ENCODE results near the gene TCEA2.
"Not testable (repeated sequence)": the region's sequence is repeated elsewhere in the genome, so short reads cannot be mapped to it uniquely, and the experiment has no call there.

Gene TCEA2

DNA sequence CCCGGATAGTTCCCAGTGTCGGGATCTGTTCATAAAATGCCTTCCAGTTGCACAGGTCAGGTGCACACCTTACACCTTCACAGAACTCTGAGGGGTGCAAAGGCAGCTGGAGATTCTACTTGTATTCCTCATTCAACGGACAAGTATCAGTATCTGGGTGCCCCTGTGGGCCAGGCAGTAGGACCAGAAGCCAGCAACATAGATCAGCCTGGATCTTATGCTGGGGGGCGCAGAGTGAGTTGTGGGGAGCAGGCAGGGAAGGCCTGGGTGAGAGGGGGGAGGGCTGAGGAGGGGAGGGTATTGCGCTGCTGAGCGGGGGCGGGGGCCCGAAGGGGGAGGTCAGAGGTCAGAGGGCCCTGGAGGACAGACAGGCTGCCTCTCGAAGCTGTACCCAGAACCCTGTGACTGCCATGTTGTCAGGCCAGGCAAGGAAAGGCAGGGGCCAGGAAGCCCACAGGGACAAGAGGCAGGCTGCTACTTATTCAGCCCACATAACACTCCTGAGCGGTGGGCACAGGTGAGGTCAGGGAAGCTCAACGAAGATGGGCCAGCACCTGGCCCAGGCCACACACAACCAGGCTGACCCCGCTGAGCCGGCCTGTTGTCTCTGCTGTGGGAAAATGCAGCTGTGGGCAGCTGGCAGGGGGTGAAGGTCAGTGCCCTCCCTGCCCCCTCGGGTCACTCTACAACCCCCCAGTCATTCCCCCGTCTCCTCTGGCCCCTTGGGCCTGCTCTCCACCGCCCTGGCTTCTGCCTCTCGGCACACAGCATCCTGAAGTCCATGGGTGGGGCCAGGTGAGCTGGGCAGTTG, 18.0 kb downstream of the TCEA2 start:
- Histone ChIP-seq H3K4me3 (ENCODE audit: low read length) (no peak overlapping the region), H3K27ac (ENCODE audit: low read length) (no peak overlapping the region), H3K36me3 (ENCODE audit: control insufficient read depth, insufficient read depth, low read length) (no peaks in the 10 kb centered on the region), H3K4me1 (ENCODE audit: control insufficient read depth, insufficient read depth, low read length) (peaks cover 5% of the 10 kb centered on the region; the same call in 1 of the 2 replicates), H3K27me3 (ENCODE audit: control insufficient read depth, insufficient read depth, low read length) (peaks cover 10% of the 10 kb centered on the region; the same call in 1 of the 2 replicates), H3K9me3 (ENCODE audit: control insufficient read depth, insufficient read depth, low read length) (no peaks in the 10 kb centered on the region)
- WGBS (ENCODE audit: insufficient coverage, insufficient read length): no CpG with 5 or more reads among the region's 17 CpGs
- no peak for DNase-seq (ENCODE audit: low read depth, low spot score)

DNA sequence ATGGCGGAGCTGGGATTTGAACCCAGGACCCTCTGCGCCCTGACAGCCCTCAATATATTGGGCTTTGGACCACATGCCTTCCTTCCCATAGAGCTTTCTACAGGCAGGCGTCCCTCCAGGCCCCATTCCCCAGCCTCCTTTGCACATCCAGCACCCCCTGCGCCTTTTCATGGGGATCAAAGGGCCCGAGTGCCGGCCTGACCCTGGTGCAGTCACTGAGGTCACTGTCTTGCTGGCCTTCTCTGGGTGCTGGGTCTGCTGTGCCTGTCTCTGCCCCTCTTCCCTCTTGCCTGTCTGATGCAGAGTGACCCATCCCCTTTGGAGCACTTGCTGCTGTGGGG, 18.6 kb downstream of the TCEA2 start:
- peaks cover 10% of the 10 kb centered on the region; the same call in 1 of the 2 replicates for H3K27me3 ChIP-seq (ENCODE audit: control insufficient read depth, insufficient read depth, low read length)
- H3K27ac ChIP-seq (ENCODE audit: low read length): no peak overlapping the region
- no peak overlapping the region for H3K4me3 ChIP-seq (ENCODE audit: low read length)
- DNase-seq (ENCODE audit: low read depth, low spot score): no peak
- no peaks in the 10 kb centered on the region for H3K36me3 ChIP-seq (ENCODE audit: control insufficient read depth, insufficient read depth, low read length)
- no peaks in the 10 kb centered on the region for H3K9me3 ChIP-seq (ENCODE audit: control insufficient read depth, insufficient read depth, low read length)
- WGBS (ENCODE audit: insufficient coverage, insufficient read length): no CpG with 5 or more reads among the region's 6 CpGs
- peaks cover 5% of the 10 kb centered on the region; the same call in 1 of the 2 replicates for H3K4me1 ChIP-seq (ENCODE audit: control insufficient read depth, insufficient read depth, low read length)

DNA sequence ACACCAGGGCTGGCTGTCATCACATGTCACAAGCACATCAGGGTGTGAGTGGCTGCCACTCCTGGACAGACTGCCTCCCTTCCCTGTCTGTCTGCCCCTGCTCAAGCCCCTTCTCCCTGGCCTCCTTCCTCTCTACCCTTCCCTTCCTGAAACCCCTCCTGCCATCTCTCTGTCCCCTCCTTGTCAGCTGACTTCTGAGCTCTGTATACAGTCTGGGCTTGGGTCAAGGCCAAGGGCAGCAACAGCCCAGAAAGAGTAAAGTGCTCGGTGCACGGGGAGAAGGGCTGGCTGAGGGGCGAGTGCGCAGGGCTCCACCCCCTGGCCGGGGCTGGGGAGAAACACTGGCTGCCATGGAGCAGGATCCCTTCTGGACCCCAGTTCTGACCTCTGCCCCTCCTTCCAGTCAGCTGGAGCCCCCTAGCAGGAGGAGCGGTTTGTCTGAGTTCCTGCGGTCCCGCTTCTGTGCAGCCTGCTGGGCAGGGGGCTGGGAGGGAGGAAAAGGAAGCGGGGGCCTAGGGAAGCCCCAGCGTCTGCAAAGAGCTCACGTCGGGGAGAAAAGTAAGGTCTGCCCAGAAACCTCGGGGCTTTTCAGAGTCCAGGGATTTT, 19.2 kb downstream of the TCEA2 start:
- no peak overlapping the region for H3K4me3 ChIP-seq (ENCODE audit: low read length)
- DNase-seq (ENCODE audit: low read depth, low spot score): no peak
- no CpG with 5 or more reads among the region's 13 CpGs for WGBS (ENCODE audit: insufficient coverage, insufficient read length)

DNA sequence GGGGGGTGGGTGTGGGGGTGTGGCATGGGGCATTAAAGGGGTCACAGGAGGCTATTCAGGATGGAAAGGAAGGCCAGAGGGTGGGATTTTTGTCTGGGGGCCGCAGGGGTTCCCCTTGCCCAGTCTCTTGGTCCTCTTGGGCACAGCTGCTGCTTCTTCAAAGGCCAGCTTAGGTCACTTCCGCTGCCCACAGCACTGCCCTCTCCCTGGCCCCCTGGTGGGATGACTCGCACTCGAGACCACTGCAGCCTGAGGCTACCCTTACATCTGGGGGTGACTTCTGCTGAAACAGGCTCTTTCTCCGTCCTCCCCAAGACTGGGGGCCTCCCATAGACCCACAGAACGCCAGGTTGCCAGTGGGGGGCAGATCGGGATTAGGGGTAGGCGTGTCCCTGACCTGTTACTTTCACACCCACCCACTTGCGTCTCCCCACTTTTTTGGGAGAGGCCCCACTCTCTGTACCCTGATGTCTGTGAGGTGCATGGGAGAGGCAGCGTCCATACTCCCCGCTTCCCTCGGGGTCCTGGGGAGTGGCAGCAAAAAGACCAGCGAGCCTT, 19.9 kb downstream of the TCEA2 start:
- Histone ChIP-seq H3K4me3 (ENCODE audit: low read length) (peak overlapping the region; percentile 35; the same call in 1 of the 2 replicates), H3K9me3 (ENCODE audit: control insufficient read depth, insufficient read depth, low read length) (no peaks in the 10 kb centered on the region), H3K4me1 (ENCODE audit: control insufficient read depth, insufficient read depth, low read length) (peaks cover 5% of the 10 kb centered on the region; the same call in 1 of the 2 replicates), H3K36me3 (ENCODE audit: control insufficient read depth, insufficient read depth, low read length) (no peaks in the 10 kb centered on the region), H3K27me3 (ENCODE audit: control insufficient read depth, insufficient read depth, low read length) (peaks cover 10% of the 10 kb centered on the region; the same call in 1 of the 2 replicates), H3K27ac (ENCODE audit: low read length) (no peak overlapping the region)
- no CpG with 5 or more reads among the region's 13 CpGs for WGBS (ENCODE audit: insufficient coverage, insufficient read length)
- DNase-seq (ENCODE audit: low read depth, low spot score): no peak

More for the DNA sequence above, 19.2 kb downstream of the TCEA2 start:
- Histone ChIP-seq H3K9me3 (ENCODE audit: control insufficient read depth, insufficient read depth, low read length) (no peaks in the 10 kb centered on the region), H3K27me3 (ENCODE audit: control insufficient read depth, insufficient read depth, low read length) (peaks cover 10% of the 10 kb centered on the region; the same call in 1 of the 2 replicates), H3K27ac (ENCODE audit: low read length) (no peak overlapping the region), H3K36me3 (ENCODE audit: control insufficient read depth, insufficient read depth, low read length) (no peaks in the 10 kb centered on the region), H3K4me1 (ENCODE audit: control insufficient read depth, insufficient read depth, low read length) (peaks cover 5% of the 10 kb centered on the region; the same call in 1 of the 2 replicates)

DNA sequence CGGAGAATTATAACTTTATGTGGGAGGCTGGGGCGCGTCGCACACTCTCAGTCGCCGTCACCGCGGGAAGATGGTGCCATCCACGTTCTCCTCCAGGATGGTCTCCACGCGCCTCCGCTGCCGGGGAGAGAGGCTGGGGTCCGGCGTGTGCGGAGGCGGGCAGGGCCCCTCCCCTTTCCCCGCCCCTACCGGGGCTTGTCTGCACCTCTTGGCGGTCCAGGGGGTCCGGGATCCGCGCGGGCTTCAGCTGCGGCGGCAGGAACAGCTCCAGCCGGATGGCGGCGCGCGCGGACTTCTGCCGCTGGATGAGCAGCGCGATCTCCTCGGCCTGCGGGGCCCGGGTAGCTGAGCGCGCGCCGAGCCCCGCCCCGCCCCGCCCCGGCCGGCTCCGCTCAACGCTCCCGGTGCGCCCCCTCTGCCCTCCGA, 20.4 kb downstream of the TCEA2 start:
- H3K9me3 ChIP-seq (ENCODE audit: control insufficient read depth, insufficient read depth, low read length): no peaks in the 10 kb centered on the region
- H3K4me1 ChIP-seq (ENCODE audit: control insufficient read depth, insufficient read depth, low read length): peaks cover 3% of the 10 kb centered on the region; the same call in 1 of the 2 replicates
- no peak for DNase-seq (ENCODE audit: low read depth, low spot score)
- no peak overlapping the region for H3K27ac ChIP-seq (ENCODE audit: low read length)
- WGBS (ENCODE audit: insufficient coverage, insufficient read length): no CpG with 5 or more reads among the region's 52 CpGs
- peak overlapping the region; percentile 35; the same call in 1 of the 2 replicates for H3K4me3 ChIP-seq (ENCODE audit: low read length)
- no peaks in the 10 kb centered on the region for H3K36me3 ChIP-seq (ENCODE audit: control insufficient read depth, insufficient read depth, low read length)
- peaks cover 10% of the 10 kb centered on the region; the same call in 1 of the 2 replicates for H3K27me3 ChIP-seq (ENCODE audit: control insufficient read depth, insufficient read depth, low read length)

DNA sequence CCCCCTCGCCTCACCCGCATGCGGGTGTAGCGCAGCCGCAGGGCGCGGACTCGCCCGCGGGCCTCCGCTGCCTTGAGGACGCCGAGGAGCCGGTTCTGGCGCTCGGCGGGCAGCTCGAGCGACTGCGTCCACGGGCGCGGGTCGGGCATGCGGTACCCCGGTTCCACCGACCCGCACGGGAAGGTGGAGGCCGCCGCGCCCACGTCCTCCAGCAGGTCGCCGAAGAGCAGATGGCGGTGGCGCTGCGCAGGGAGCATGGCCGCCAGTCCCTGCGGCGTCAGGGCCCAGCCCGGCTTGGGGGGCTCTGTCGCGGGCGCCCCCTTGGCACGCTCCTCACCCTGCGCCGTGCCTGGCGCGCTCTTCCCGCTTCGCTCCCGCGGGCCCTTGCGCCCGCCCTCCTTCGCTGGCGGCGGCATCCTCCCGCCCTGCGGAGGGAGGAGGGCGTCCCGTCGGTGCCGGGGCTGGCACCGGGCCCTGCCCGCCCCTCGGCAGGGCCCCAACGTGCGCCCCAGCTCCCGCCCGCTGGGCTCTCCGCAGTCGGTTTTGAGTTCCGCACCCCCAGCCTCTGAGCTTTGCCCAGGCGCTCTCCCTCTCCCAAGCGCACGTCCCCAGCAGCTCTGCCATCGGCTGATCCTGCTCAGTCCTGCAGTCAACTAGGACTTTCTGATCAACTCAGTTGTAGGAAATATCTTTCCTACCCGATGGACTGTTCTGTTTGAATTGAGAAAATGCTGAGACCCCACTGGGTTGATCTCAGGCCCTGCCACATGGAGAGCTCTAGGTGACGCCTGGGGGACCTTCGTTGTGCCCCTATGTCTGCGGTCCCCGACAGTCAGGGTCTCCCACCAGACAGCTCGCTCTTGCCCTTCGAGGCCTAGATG, 21.0 kb downstream of the TCEA2 start, which contains the start of gene LKAAEAR1:
TSS of gene LKAAEAR1 (minus strand) at position 595 of the 881 bp plus-strand sequence. CDS start at position 416, 179 bp downstream.
- WGBS (ENCODE audit: insufficient coverage, insufficient read length): no CpG with 5 or more reads among the region's 86 CpGs

DNA sequence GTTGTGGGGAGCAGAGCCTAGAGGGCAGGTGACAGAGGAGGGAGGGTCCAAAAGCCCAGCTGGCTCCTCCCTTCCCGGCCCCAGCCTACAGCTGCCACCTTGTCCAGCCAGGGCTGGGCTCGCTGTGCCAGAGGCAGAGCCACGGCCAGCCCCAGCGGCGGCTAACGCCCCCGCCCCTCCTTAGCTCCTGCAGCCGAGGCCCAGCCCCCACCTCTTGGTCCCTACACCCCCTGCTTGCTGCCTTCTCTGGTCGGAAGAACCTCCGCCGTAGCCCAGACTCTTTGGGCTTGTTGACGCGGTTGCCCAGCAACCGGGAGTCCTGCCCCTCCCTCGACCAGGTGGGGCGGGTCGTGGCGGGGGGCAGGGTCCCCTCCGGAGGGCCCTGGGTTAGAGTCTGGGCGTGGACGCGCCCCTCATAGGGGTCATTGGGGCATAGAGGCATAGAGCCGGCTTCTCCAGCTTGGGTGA, 21.7 kb downstream of the TCEA2 start:
- no peak for DNase-seq (ENCODE audit: low read depth, low spot score)
- no peaks in the 10 kb centered on the region for H3K9me3 ChIP-seq (ENCODE audit: control insufficient read depth, insufficient read depth, low read length)
- no peak overlapping the region for H3K27ac ChIP-seq (ENCODE audit: low read length)
- 0 out of 2 replicates have a peak, but pooled peaks cover 2% of the 10 kb centered on the region for H3K4me1 ChIP-seq (ENCODE audit: control insufficient read depth, insufficient read depth, low read length)
- WGBS (ENCODE audit: insufficient coverage, insufficient read length): no CpG with 5 or more reads among the region's 23 CpGs
- peak overlapping the region; percentile 8; the same call in 1 of the 2 replicates for H3K4me3 ChIP-seq (ENCODE audit: low read length)
- peaks cover 10% of the 10 kb centered on the region; the same call in 1 of the 2 replicates for H3K27me3 ChIP-seq (ENCODE audit: control insufficient read depth, insufficient read depth, low read length)
- H3K36me3 ChIP-seq (ENCODE audit: control insufficient read depth, insufficient read depth, low read length): no peaks in the 10 kb centered on the region

More for the DNA sequence above, 21.0 kb downstream of the TCEA2 start, which contains the start of gene LKAAEAR1:
- no peaks in the 10 kb centered on the region for H3K36me3 ChIP-seq (ENCODE audit: control insufficient read depth, insufficient read depth, low read length)
- no peak within 1 kb of the TSS for H3K27ac ChIP-seq (ENCODE audit: low read length)
- peaks cover 10% of the 10 kb centered on the region; the same call in 1 of the 2 replicates for H3K27me3 ChIP-seq (ENCODE audit: control insufficient read depth, insufficient read depth, low read length)
- H3K4me1 ChIP-seq (ENCODE audit: control insufficient read depth, insufficient read depth, low read length): peaks cover 2% of the 10 kb centered on the region; the same call in 1 of the 2 replicates
- no peaks in the 10 kb centered on the region for H3K9me3 ChIP-seq (ENCODE audit: control insufficient read depth, insufficient read depth, low read length)
- DNase-seq (ENCODE audit: low read depth, low spot score): no peak
- H3K4me3 ChIP-seq (ENCODE audit: low read length): peak within 1 kb of the TSS; percentile 35; the same call in 1 of the 2 replicates

DNA sequence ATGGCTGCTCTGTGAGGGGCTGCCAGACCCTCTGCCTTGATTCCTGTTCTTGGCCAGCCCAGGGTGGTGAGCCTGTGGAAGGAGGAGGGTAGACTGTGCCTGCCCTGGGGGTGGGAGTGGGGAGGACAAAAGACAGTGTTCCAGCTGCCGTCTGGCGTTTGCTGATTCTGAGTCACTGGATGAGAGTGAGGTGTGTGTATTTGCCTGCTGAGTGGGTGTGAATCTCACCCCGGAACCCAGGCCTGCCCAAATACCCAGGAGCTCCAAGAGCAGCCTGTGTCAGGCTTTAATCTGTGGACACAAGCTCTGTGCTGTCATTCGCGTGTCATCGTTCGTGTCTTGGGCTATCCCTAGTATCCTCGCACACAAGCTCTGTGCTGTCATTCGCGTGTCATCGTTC, 23.8 kb downstream of the TCEA2 start:
- H3K36me3 ChIP-seq (ENCODE audit: control insufficient read depth, insufficient read depth, low read length): no peaks in the 10 kb centered on the region
- 0 out of 2 replicates have a peak, but pooled peaks cover 2% of the 10 kb centered on the region for H3K4me1 ChIP-seq (ENCODE audit: control insufficient read depth, insufficient read depth, low read length)
- H3K27ac ChIP-seq (ENCODE audit: low read length): no peak overlapping the region
- H3K9me3 ChIP-seq (ENCODE audit: control insufficient read depth, insufficient read depth, low read length): no peaks in the 10 kb centered on the region
- peaks cover 10% of the 10 kb centered on the region; the same call in 1 of the 2 replicates for H3K27me3 ChIP-seq (ENCODE audit: control insufficient read depth, insufficient read depth, low read length)
- no peak overlapping the region for H3K4me3 ChIP-seq (ENCODE audit: low read length)
- no CpG with 5 or more reads among the region's 11 CpGs for WGBS (ENCODE audit: insufficient coverage, insufficient read length)
- no peak for DNase-seq (ENCODE audit: low read depth, low spot score)

DNA sequence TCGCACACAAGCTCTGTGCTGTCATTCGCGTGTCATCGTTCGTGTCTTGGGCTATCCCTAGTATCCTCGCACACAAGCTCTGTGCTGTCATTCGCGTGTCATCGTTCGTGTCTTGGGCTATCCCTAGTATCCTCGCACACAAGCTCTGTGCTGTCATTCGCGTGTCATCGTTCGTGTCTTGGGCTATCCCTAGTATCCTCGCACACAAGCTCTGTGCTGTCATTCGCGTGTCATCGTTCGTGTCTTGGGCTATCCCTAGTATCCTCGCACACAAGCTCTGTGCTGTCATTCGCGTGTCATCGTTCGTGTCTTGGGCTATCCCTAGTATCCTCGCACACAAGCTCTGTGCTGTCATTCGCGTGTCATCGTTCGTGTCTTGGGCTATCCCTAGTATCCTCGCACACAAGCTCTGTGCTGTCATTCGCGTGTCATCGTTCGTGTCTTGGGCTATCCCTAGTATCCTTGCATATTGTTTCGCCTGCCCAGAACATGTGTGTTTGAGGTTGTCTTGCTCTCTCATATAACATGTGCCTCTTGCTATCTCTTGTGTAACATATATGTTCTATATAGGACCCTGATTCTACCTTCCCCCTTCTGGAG, 24.3 kb downstream of the TCEA2 start:
- not testable (repeated sequence) for H3K9me3 ChIP-seq (ENCODE audit: control insufficient read depth, insufficient read depth, low read length); H3K27me3 ChIP-seq (ENCODE audit: control insufficient read depth, insufficient read depth, low read length); H3K4me3 ChIP-seq (ENCODE audit: low read length); H3K27ac ChIP-seq (ENCODE audit: low read length); H3K4me1 ChIP-seq (ENCODE audit: control insufficient read depth, insufficient read depth, low read length); H3K36me3 ChIP-seq (ENCODE audit: control insufficient read depth, insufficient read depth, low read length); DNase-seq (ENCODE audit: low read depth, low spot score)
- WGBS (ENCODE audit: insufficient coverage, insufficient read length): no CpG with 5 or more reads among the region's 36 CpGs

All from iPS DF 6.9 (cell line).